HepG2 (cell line): ENCODE measurements around the gene UROS.

Experiments used
- HNRNPLL ChIP-seq: fragments of 200-400 bp; formaldehyde crosslinking; IDR thresholded peaks from 2 replicates; pipeline ENCODE4 v1.6.1; 2017; ENCODE audit warnings: mild to moderate bottlenecking, low read depth, low read length; ENCODE audit not compliant: poor library complexity, severe bottlenecking
- ZNF431 ChIP-seq: sonication (generic); formaldehyde crosslinking; IDR thresholded peaks from 2 replicates; pipeline ENCODE4 v1.9.0; 2022; ENCODE audit warnings: missing genetic modification reagents, low read depth, mild to moderate bottlenecking, borderline replicate concordance

GRCh38 chr10:125799451-125800182 lies 23.4 kb downstream of the UROS start:
- TF ChIP-seq HNRNPLL, result no peak
- no peak for TF ChIP-seq ZNF431 (CRISPR knock-in tag)
